ENCODE data around the gene ENPP6. TPM values are rescaled to one million over a fixed set of nuclear protein-coding genes. Genes with fewer than 3 reads are reported as not detected.

The ENPP6 gene
- polyA plus RNA-seq, 1 donor from 2014 or later = not detected

DNA sequence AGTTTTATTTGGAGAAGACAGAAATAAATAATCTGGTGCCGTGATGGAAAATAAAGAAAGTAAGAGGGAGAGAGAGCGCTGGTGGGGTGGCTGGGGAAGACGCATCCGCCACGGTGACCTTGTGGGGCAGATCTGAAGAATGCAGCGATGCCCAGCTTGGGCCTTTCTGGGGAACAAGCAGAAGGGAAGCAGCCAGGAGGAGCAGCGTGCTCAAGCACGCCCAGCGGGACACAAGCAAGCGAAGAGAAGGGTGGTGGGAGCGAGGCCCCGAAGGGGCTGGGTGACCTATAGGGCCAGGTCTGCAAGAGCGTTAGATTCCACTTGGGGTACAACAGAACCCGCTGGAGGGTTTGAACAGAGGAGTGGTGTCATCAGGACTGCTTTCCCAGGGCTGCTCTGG lies 12.4 kb downstream of the ENPP6 start:
- Histone ChIP-seq H3K9ac (ENCODE audit: low read length) (no peak overlapping the region), H3K79me2 (replicated peaks; ENCODE audit: insufficient read depth, low read length) (no peaks in the 10 kb centered on the region), H3K27me3 (ENCODE audit: insufficient read depth, low read depth, low read length) (no peaks in the 10 kb centered on the region), H3K9me2 (ENCODE audit: insufficient read depth, low read length) (no peaks in the 10 kb centered on the region), H3K9me3 (ENCODE audit: low read length) (no peaks in the 10 kb centered on the region), H3F3A (ENCODE audit: insufficient read depth, low read length, poor library complexity, severe bottlenecking) (no peaks in the 10 kb centered on the region), H3K4me2 (ENCODE audit: low read length) (no peak overlapping the region), H4K20me1 (ENCODE audit: insufficient read depth) (no peaks in the 10 kb centered on the region), H3K36me3 (ENCODE audit: insufficient read depth, low read length) (no peaks in the 10 kb centered on the region), H2AFZ (ENCODE audit: low read depth, low read length) (no peak overlapping the region), H3K4me3 (ENCODE audit: low read length) (no peak overlapping the region), H3K27ac (ENCODE audit: low read length) (no peak overlapping the region)
- TF ChIP-seq SMC3 (conservative IDR thresholded peaks at IDR 0.05; ENCODE audit: poor library complexity) = no peak
- no peak for TF ChIP-seq EP300 (conservative IDR thresholded peaks at IDR 0.05; ENCODE audit: poor library complexity, severe bottlenecking)
- no peak for TF ChIP-seq TAF1 (IDR thresholded peaks at IDR 0.05; ENCODE audit: low read depth)
- no peak for TF ChIP-seq POLR2AphosphoS5 (IDR thresholded peaks at IDR 0.05)
- TF ChIP-seq RAD21 (conservative IDR thresholded peaks at IDR 0.05) = no peak
- TF ChIP-seq EZH2 (IDR thresholded peaks at IDR 0.05; ENCODE audit: borderline replicate concordance, insufficient read depth, low read length, poor library complexity, severe bottlenecking) = no peak
- TF ChIP-seq CTCF (IDR thresholded peaks at IDR 0.05; ENCODE audit: poor library complexity, severe bottlenecking) = no peak
- TF ChIP-seq, protein P1, sequence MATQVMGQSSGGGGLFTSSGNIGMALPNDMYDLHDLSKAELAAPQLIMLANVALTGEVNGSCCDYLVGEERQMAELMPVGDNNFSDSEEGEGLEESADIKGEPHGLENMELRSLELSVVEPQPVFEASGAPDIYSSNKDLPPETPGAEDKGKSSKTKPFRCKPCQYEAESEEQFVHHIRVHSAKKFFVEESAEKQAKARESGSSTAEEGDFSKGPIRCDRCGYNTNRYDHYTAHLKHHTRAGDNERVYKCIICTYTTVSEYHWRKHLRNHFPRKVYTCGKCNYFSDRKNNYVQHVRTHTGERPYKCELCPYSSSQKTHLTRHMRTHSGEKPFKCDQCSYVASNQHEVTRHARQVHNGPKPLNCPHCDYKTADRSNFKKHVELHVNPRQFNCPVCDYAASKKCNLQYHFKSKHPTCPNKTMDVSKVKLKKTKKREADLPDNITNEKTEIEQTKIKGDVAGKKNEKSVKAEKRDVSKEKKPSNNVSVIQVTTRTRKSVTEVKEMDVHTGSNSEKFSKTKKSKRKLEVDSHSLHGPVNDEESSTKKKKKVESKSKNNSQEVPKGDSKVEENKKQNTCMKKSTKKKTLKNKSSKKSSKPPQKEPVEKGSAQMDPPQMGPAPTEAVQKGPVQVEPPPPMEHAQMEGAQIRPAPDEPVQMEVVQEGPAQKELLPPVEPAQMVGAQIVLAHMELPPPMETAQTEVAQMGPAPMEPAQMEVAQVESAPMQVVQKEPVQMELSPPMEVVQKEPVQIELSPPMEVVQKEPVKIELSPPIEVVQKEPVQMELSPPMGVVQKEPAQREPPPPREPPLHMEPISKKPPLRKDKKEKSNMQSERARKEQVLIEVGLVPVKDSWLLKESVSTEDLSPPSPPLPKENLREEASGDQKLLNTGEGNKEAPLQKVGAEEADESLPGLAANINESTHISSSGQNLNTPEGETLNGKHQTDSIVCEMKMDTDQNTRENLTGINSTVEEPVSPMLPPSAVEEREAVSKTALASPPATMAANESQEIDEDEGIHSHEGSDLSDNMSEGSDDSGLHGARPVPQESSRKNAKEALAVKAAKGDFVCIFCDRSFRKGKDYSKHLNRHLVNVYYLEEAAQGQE (IDR thresholded peaks at IDR 0.05; ENCODE audit: borderline replicate concordance) = no peak
- no peak for TF ChIP-seq MXI1 (conservative IDR thresholded peaks at IDR 0.05; ENCODE audit: poor library complexity, severe bottlenecking)

GRCh38 chr4:184203300-184203699 lies 14.4 kb downstream of the ENPP6 start:
- Histone ChIP-seq H3K36me3 (ENCODE audit: insufficient read depth, low read length) (no peaks in the 10 kb centered on the region), H3K4me2 (ENCODE audit: low read length) (no peak overlapping the region), H4K20me1 (ENCODE audit: insufficient read depth) (no peaks in the 10 kb centered on the region), H3K27me3 (ENCODE audit: insufficient read depth, low read depth, low read length) (no peaks in the 10 kb centered on the region), H3K27ac (ENCODE audit: low read length) (no peak overlapping the region), H3K9me3 (ENCODE audit: low read length) (no peaks in the 10 kb centered on the region), H3K4me3 (ENCODE audit: low read length) (no peak overlapping the region), H3K79me2 (replicated peaks; ENCODE audit: insufficient read depth, low read length) (no peaks in the 10 kb centered on the region), H3K9ac (ENCODE audit: low read length) (no peak overlapping the region), H2AFZ (ENCODE audit: low read depth, low read length) (no peak overlapping the region), H3F3A (ENCODE audit: insufficient read depth, low read length, poor library complexity, severe bottlenecking) (no peaks in the 10 kb centered on the region), H3K9me2 (ENCODE audit: insufficient read depth, low read length) (no peaks in the 10 kb centered on the region)
- TF ChIP-seq SMC3 (conservative IDR thresholded peaks at IDR 0.05; ENCODE audit: poor library complexity) (no peak), CTCF (IDR thresholded peaks at IDR 0.05; ENCODE audit: poor library complexity, severe bottlenecking) (no peak), RAD21 (conservative IDR thresholded peaks at IDR 0.05) (no peak), EP300 (conservative IDR thresholded peaks at IDR 0.05; ENCODE audit: poor library complexity, severe bottlenecking) (no peak), TAF1 (IDR thresholded peaks at IDR 0.05; ENCODE audit: low read depth) (no peak), MXI1 (conservative IDR thresholded peaks at IDR 0.05; ENCODE audit: poor library complexity, severe bottlenecking) (no peak)

All from neural cell (in vitro differentiated cells).